Activated gamma-delta T cell treated with Interleukin-2 at 50 U/mL for 16 hours (primary cell): ENCODE measurements around the gene PRKCH.
"Not testable (repeated sequence)": the region's sequence is repeated elsewhere in the genome, so short reads cannot be mapped to it uniquely, and the experiment has no call there.

Source experiments
- DNase-seq: peaks from one replicate; pipeline ENCODE4 v3.0.0-alpha.2; 2020

PRKCH gene

DNA sequence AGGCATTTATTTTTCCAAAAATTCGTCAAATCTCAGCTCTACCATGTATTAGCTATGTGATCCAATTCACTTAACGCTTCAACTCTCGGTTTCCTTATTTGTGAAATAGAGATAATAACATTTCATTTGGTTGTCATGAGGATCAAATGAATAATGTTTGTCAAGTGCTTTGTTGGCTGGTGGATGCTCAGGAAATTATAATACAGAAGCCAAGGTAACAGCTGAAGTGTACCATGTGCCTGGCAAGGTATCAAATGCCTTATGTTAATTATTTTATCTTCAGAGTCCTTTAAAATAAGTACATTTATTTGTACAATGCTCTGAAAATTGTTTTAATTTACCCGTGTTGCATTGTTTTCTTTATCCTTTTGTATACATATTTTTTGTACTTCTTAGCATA is 6.1 kb upstream of the PRKCH start:
- DNase-seq, result no peak

DNA sequence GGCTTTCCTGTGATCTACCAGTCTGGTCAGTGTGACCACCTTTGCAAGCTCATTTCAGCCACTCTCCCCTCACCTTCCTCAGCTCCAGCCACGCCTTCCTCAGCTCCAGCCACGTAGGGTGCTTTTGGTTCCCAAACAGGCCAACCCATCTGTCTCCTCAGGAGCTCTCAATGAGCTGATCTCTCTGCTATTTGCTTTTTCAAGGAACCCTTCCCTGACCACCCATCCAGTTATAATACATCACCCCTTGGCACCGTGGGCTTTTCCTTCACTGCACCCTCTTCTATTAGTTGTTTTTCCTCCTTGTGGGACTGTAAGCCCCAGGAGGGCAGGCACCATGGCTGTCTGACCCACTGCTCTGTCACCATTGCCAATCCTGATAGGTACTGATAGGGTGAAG is 2.3 kb upstream of the PRKCH start:
- no peak for DNase-seq

DNA sequence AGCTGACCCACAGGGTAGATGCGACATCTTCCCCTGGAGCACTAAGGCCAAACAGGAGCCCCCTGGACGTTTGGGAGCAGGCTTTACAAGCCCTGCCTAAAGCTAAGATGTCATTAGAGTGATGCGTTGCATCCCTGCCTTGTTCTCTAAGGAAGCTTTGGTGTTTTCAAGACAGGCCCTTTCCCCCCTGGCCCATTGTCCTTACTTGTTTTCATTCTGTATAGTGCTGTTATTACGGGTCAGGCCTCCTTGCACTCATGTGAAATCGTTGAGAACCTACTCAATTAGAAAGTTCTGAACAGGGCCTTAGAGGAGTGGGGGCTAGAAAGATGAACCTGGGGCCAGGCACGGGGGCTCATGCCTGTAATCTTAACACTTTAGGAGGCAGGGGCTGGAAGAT is 1.7 kb upstream of the PRKCH start:
- no peak for DNase-seq

DNA sequence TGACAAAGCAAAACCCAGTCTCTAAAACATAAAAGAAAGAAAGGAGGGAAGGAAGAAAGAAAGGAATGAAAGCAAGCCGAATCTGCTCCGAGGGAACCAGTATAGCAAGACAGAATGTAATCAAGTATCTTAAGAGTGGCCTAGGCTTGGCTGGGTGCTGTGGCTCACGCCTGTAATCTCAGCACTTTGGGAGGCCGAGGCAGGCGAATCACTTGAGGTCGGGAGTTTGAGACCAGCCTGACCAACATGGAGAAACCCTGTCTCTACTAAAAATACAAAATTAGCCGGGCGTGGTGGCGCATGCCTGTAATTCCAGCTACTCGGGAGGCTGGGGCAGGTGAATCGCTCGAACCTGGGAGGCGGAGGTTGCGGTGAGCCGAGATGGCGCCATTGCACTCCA is 1.2 kb upstream of the PRKCH start:
- DNase-seq, result not testable (repeated sequence)

DNA sequence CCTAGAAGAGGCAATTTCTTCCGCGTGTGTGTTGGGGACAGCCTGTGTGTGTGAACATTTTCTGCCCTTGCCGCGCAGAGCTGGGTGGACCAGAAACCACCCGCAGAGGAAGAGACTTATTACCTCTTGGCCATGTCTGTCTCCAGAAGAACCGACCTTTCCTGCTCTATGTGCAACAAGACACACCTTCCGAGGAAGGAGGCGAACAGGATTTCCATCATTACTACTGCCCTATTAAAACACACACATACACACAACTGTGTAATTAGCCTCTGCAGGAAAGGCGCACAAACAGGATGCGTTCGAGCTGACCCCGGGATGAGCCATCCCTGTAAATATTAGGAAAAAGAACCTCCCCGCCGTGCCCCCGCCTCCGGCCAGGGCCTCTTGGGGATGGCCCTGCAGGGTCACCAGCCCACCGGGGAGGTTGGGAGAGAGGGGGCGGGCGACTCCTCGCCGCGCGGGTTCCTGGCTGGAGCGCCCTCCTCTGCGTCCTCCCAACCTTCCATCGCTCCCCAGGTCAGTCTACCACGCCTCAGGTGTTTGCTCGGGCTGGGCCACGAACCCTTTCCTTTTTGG is 484 bp upstream of the PRKCH start:
- DNase-seq, result no peak

DNA sequence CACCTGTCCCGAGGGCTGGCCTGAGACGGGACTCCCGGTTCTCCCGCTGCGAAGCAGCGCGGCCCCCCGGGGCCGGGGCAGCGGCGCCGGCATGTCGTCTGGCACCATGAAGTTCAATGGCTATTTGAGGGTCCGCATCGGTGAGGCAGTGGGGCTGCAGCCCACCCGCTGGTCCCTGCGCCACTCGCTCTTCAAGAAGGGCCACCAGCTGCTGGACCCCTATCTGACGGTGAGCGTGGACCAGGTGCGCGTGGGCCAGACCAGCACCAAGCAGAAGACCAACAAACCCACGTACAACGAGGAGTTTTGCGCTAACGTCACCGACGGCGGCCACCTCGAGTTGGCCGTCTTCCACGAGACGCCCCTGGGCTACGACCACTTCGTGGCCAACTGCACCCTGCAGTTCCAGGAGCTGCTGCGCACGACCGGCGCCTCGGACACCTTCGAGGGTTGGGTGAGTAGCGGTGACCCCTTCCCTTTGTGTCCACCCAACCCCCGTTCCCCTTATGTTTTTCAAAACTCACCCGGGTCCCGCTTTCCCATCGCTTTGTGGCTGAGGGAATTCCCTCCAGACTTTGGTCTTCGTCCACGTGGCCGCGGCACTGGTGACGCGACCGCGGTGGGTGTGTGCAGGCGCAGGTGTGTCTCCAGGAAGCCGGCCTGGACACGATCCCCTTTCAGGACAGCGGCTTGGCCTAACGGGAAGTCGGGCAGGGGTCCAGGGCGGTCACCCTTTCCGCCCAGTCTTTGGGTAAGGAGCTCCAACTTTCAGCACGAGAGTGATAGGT is 826 bp downstream of the PRKCH start:
- DNase-seq, result no peak

DNA sequence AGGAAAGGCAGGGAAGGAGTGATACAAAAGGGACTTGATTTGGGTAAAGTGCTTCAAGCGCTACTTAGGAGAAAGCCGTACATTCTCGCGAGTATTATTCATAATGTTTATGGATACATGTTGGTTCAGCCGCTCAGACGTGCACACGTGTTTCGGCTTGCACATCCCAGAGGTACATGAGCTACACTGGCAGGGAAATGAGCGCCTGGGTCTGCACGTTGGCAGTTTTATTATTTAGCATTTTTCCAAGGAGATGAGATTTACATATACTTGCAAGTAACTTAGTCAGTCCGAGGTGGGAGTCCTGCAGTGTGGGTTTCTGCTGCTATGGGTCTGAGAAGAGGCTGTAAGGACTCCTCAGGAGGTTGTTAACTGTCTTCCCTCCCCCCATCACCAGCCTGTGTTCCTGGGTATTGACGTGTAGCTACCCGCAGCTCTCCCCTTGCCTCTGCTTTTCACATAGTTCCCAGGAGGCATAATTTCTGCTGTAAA is 1.5 kb downstream of the PRKCH start:
- DNase-seq, result peak; percentile 41

DNA sequence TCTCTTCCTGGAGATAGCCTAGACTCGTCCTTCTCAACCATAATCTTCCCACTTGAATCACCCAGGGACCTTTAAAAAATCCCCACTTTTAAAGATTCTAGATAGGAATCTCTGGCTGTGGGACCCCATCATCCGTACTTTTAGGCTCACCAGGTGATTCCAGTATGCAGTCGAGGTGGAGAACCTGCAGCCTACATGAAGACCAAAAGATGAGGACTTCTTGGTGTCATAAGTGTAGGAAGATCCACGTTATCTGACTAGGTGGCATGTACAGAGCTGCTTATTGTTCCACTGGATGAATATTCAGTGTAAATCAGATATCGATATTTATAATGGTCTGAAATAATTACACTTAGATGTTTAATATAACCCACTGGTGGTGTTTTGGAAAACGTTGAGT is 2.6 kb downstream of the PRKCH start:
- DNase-seq, result no peak

DNA sequence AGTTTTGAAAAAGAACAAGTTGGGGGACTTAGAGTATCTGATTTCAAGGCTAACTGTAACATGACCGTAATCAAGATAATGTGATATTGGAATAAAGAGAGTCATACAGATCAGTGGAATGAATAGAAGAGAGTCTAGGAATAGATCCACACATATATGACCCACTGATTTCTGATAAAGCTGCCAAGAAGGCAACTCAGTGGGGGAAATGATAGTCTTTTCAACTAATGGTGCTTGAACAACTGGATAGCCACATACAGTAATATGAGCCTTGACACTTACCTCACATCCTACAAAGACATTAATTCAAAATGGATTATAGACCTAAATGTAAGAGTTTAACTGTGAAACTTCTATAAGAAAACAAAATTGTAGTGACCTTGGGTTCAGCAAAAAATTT is 3.8 kb downstream of the PRKCH start:
- no peak for DNase-seq

DNA sequence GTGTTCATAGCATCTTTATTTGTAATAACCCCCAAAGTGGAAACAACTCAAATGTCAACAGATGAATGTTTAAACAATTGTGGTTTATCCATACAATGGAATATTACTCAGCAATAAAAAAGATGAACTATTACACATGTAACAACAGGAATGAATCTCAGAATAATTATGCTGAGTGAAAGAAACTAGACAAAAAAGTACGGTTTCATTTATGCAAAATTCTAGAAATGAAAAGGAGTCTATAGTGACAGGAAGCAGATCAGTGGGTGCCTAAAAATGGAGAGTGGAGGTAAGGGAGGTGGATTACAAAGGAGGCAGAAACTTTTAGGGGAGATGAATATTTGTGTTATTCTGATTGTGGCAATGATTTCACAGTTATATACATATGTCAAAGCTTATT is 4.8 kb downstream of the PRKCH start:
- DNase-seq, result no peak

DNA sequence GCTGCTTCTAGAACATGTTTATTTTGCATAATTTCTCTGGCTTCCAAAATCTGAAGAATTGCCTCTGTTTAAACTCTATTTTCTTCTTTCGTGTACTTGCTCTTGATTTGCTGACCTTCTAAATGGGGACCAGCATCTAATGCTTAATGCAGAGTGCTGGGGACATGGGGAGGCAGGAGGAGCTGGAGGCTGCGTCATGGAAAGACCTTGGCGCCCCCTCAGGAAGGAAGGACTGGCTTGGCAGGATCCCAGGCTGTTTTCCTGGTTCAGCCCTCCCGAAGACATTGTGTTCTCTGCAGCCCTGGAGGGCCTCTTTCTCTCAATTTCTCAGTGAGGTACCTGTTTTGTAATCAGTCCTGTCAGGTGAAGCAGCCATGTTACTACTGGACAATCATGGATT is 5.5 kb downstream of the PRKCH start:
- DNase-seq, result no peak

DNA sequence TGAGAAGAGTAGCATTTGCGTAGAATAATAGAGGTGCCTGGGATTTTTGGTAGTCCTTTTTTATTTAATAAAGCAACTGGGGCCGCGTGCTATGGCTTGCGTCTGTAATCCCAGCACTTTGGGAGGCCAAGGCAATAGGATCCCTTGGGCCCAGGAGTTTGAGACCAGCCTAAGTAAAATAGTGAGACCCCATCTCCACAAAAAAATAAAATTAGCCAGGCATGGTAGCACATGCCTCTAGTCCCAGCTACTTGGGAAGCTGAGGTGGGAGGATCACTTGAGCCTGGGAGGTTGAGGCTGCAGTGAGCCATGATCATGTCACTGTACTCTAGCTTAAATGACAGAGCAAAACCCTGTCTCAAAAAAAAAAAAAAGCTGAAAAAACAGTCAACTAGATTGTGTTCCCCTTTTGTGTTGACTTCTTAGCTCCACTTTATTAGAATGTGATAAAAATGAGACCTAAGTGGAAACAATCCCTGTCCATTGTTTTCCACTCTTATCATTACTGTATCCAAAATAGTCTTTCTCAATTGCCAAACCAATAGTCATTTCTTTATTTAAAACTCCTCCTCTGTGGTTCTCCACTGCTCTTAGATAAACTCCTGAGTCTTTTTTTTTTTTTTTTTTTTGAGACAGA is 7.4 kb downstream of the PRKCH start:
- DNase-seq, result no peak

DNA sequence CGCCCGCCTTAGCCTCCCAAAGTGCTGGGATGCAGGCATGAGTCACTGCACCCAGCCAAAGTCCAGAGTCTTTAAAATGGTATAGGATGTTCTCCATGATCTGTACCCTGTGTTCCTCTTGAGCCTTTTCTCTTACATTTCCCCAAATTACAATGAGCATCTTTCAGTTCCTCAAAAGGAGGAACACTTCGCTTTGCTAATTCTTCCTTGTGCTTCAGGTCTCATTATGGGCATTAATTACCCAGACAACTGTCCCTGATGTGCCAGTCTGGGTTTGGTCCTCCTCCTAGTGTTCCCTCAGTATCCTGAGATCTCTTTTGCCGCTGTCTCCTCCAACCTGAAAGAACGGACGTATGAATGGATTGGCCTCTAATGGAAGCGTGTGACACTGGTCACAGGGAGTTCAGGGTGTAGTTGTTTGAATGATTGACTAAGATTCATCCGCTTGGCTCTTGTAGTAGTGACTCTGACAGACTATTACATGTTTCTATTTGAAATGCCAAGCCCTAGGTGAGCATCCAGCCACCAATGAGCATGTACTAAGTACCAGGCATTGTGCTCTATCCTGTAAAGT is 8.2 kb downstream of the PRKCH start:
- no peak for DNase-seq

DNA sequence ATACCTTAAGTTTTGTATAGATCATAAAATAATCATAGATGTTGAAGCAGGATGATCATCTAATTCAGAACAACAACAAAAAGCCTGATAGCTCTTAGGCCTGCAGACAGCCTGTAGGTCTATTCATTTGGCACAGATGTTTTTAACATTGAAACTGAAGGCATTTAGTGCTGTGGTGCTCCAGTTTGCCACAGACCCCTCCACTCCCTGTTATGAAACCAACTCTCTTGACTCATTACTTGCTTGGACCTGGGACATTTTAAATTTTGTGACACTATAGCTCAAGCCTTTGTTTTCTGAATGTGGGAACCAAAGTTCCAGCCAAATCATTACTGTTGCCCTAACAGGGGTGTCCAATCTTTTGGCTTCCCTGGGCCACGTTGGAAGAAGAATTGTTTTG is 9.1 kb downstream of the PRKCH start:
- no peak for DNase-seq

DNA sequence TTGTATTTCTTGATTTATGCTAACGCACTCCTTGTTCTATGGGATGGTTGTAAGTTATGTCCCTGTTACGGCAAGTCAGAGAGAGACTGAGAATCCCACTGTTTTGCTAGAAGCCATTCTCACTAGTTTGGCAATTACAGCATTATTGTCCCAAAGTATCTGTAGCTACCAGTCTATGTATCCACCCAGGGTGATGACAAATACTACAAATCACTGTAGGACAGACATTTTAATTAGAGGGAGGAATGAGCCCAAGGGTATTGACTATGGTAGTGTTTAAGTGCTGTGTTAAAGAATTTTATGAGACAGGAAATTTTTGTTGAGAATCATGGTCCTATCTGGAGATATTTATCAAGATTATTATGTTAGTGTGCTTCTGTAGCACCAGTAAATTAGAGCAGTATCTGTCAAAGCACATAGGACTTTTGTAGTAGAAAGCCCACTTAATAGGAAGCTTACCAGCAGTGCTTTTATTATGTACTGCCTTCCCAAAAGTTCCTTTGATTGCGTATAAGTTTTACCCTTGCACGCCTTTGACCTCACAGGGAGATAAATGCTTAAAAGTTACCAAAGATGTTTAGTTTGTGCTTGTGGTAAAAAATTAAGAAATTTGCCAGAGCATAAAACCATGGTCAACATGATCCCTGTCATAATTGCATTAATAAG is 10.7 kb downstream of the PRKCH start:
- DNase-seq, result no peak

DNA sequence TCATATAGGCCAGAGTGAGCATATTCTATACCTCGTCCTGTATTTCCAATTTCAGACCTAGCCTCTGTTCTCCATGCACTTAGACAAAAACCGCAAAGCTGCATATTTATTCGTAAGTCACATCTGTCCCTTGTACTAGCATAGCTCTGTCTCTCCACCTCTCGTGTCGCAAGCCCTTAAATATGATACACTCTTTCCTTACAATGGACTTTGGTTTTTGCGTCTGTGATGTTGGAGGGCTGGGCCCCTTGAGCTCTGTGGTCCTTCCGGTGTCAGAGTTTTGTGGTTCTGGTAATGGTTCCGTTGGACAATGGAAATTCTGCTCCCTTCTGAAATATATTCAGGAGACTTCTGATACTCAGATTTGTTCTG is 11.3 kb downstream of the PRKCH start:
- DNase-seq, result no peak

DNA sequence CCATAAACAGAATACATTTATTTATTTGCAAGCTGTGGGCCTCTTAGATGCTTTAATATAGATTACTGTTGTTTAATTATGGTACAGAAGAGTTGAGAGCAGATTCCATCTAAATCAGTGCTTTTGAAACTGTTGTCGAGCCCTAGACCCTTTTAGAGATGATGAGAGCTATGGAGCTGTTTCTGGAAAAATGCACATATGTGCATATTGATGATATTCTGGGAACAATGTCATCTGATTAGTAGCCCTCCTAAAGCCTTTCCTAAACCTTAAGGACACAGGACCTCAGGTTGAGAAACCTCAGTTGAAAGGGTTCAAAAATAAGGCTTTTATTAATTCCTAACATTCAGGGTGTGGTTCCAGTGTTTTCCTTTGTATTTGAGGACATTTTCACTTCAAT is 11.7 kb downstream of the PRKCH start:
- no peak for DNase-seq

DNA sequence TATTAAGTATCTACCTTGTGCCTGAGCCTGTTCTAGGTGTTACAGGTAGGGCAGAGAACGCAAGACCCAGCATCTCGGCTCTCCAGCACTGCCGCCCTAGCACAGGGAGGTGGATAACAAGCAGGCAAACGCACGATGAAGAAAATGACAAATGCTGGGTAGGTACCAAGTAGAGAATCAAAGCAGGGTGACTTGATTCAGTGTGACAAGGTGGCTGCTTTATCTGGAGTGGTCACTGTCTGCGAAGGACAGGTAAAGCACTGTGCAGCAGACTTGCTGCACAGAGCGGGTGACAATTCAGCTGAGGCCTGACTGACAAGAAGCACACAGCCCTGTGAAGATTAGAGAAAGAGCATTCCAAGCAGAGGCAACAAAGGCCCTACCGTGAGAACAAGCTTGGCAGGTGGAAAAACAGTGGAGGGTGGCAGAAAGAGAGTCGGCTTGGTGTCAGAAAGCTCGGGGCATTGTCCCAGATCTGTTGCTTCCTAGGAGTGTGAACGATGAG is 12.9 kb downstream of the PRKCH start:
- no peak for DNase-seq

DNA sequence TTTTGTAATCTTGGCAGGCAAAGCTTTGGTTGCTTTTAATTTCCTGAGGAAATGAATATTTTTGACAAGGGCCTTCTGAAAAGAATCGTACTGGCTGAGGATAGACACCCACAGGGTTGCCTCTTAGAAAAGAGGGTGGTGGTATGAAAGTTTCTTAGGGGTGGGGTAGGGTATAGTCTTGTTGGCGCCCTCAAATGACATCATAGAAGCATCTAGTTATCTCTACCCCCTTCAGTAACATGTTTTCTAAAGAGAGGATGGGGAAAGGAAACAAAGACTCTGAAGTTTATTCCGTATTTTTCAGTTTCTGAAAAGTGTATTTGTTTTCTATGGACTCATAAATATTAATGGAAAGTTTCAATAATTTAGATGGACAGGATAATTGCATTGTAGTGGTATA is 13.7 kb downstream of the PRKCH start:
- no peak for DNase-seq

DNA sequence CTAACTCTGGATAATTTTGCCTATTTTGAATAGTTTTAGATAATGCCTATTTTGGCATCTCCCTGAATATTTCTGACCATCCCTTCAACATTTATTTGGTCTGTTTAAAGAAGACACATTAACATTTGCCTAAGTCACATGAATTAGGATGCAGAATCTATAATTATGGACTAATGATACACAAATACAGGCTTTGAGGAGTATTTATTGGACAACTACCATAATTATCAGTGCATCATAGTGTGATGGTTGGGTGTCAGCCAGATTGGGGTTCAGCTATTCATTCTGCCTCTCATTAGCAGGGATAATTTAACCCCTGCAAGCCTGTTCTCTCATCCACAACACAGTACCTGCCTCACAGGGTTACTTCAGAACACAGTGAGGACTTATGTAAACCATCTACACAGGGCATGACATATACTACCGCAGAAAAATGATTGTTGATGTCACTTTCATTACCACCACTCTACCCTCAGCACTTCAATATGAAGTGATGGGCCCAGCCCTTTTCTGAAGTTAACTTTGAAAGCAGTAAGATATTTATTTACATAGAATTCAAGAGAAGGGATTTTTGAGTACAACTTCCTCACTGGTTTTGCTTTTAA is 14.4 kb downstream of the PRKCH start:
- DNase-seq, result no peak

DNA sequence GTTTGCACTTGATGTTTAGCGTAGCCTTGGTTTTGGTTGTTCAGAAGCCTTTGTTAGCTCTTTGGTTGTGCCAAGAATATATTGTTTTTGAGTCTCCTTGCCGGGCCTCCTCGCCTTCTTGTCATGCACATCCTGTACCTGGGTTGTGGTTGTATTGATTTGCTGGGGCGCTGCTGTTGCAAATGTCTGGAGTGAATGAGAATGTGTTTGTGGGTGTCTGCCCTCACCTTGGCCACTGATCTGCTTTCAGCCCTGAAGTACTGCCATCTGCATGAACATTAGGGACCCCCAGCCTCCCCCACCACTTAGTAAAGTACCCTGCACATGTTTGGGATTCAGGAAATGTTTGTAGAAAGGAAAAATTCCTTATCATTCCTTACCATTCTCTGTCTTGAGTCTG is 16.5 kb downstream of the PRKCH start:
- peak; percentile 78 for DNase-seq

DNA sequence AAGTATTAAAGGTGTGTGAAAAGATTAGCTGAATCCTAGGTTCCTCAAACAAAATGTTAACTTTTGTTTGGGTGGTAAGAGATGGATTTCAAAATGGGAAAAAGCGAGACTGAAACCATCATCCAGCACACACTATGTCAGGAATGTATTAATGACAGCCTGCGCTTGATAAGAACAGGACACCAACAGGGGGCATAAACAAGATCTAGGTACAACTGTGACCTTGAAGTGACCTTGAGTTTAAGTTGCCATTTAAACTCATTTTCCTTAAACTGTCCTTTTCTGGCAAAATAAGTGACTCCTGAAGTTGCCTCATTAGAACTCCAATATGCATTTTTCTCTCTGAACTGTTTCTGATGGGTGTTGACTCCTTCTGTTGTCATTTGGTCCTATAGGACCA is 17.1 kb downstream of the PRKCH start:
- DNase-seq, result no peak
